ENCODE data around the gene SLC2A14. TPM values are rescaled to one million over a fixed set of nuclear protein-coding genes. Genes with fewer than 3 reads are reported as not detected.
"Not testable (repeated sequence)": the region's sequence is repeated elsewhere in the genome, so short reads cannot be mapped to it uniquely, and the experiment has no call there.

SLC2A14 gene
- total and polyA plus RNA-seq, 12 donors, result 2.1 to 58.8 (median 7.0) TPM

- no peak overlapping the region for H3K27ac ChIP-seq
- no peaks in the 10 kb centered on the region for H3K27me3 ChIP-seq
- WGBS, 4 donors, result 57 to 62% (median 60%) methylated on average over 6 of the region's 6 CpGs
- no peaks in the 10 kb centered on the region for H3K9me3 ChIP-seq (replicated peaks in 1 of 3)
- H3K36me3 ChIP-seq (replicated peaks in 1 of 2), result no peaks in the 10 kb centered on the region
- TF ChIP-seq CTCF (IDR thresholded peaks at IDR 0.05) (peak; percentile 32 to 59 (median 45)), POLR2A (IDR thresholded peaks at IDR 0.05) (no peak)
- H3K4me1 ChIP-seq (replicated peaks in 1 of 2), result no peaks in the 10 kb centered on the region
- intact Hi-C loops (cut with DNase I), result no loop called here
- no peak overlapping the region for H3K4me3 ChIP-seq
- peak in 6 of 7 donors; percentile 34 to 59 (median 39) for DNase-seq
Observed at GRCh38 chr12:7832059-7832696, 40.5 kb downstream of the SLC2A14 start.

GRCh38 chr12:7829737-7830136 is 43.0 kb downstream of the SLC2A14 start:
- H3K27ac ChIP-seq; intact Hi-C loops (cut with DNase I); H3K27me3 ChIP-seq; H3K9me3 ChIP-seq (replicated peaks in 1 of 3); H3K4me1 ChIP-seq (replicated peaks in 1 of 2); H3K36me3 ChIP-seq (replicated peaks in 1 of 2); H3K4me3 ChIP-seq; DNase-seq: not testable (repeated sequence)
- 92 to 100% (median 96%) methylated on average over 3 to 4 of the region's 4 CpGs for WGBS, 4 donors

- intact Hi-C loops (cut with DNase I); H3K27me3 ChIP-seq; H3K27ac ChIP-seq; H3K9me3 ChIP-seq (replicated peaks in 1 of 3); H3K4me3 ChIP-seq; H3K4me1 ChIP-seq (replicated peaks in 1 of 2); H3K36me3 ChIP-seq (replicated peaks in 1 of 2); DNase-seq: not testable (repeated sequence)
- 84 to 100% (median 90%) methylated on average over 1 to 4 of the region's 4 CpGs for WGBS, 4 donors
Observed at GRCh38 chr12:7825754-7826153, 47.0 kb downstream of the SLC2A14 start.

- peak; percentile 76 to 93 (median 82) for DNase-seq
- Histone ChIP-seq H3K27me3 (no peaks in the 10 kb centered on the region), H3K27ac (no peak overlapping the region), H3K9me3 (replicated peaks in 1 of 3) (no peaks in the 10 kb centered on the region), H3K4me1 (replicated peaks in 1 of 2) (peaks cover 0 to 8% of the 10 kb centered on the region in 2 donors), H3K4me3 (no peak overlapping the region), H3K36me3 (replicated peaks in 1 of 2) (no peaks in the 10 kb centered on the region)
- WGBS, 4 donors, result 0 to 2% (median 1%) methylated on average over 2 of the region's 2 CpGs
- peak; percentile 78 to 96 (median 90) for TF ChIP-seq CTCF (IDR thresholded peaks at IDR 0.05)
- no peak for TF ChIP-seq POLR2A (IDR thresholded peaks at IDR 0.05)
- intact Hi-C loops (cut with DNase I), result loop anchor here (5.0 to 10.0 kb wide), 3 partner anchors 130 to 582 kb away; no protein-coding TSS in a partner anchor
Observed at GRCh38 chr12:7806863-7807487, 65.7 kb downstream of the SLC2A14 start.

- not testable (repeated sequence) for H3K4me1 ChIP-seq (replicated peaks in 1 of 2); H3K36me3 ChIP-seq (replicated peaks in 1 of 2); DNase-seq; H3K4me3 ChIP-seq; H3K9me3 ChIP-seq (replicated peaks in 1 of 3); H3K27ac ChIP-seq; H3K27me3 ChIP-seq
- WGBS, 4 donors, result 40 to 60% (median 50%) methylated on average over 6 of the region's 6 CpGs
- intact Hi-C loops (cut with DNase I), result loop anchor here (5.0 to 10.0 kb wide), 3 partner anchors 129 to 582 kb away; no protein-coding TSS in a partner anchor
Observed at GRCh38 chr12:7806319-7806718, 66.4 kb downstream of the SLC2A14 start.

All from adrenal gland (tissue), 12 donors.